Measurements from ENCODE around the gene PLXNA4. TPM values are rescaled to one million over a fixed set of nuclear protein-coding genes. Genes with fewer than 3 reads are reported as not detected.

PLXNA4 gene
- total RNA-seq, 1 experiment from 2014 or later = 0.81 TPM

DNA sequence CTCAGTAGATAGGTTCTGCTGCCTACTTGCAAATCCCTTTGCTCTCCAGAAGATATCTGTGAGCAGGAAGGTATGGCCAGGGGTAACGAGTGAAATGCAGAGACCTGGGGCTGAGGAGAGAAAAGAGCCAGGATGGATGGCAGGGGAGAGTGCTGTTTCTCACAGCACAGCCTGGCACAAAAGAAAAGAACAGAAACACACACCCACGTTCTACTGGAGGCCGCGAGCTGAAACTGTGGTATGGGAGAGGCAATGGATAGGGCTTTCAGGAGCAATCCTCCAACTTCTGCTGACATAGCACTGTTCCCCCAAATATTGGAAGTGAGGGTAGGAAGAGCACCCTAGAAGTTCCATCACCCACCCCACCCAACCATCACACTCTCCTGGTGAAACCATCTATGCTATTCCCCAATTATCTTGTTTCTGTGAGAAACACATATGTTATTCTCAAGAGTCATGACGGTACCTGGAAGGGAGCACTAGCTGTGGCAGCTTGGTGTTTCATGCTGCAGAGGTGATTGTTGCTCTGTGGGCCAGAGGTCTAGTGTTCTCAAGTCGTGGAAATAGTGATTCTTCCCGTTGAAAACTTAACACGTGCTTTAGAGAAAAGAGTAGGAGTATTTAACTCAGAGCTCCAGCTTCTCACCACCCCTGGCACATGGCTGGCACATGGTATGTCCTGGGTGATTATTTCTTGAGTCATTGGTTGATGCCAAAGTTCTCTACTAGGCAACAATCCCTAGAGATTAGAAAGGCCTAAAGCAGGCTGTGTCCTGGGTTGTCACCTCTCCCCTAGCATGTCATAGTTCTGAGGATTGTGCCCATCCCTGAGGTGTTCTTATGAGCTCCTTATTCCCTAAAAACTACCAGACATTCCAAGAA lies 198.3 kb downstream of the PLXNA4 start (continued):
- TF ChIP-seq EMX1 (CRISPR knock-in tag; IDR thresholded peaks at IDR 0.05) (no peak), NFE2L1 (CRISPR knock-in tag; IDR thresholded peaks at IDR 0.05) (no peak), CREB1 (CRISPR knock-in tag; IDR thresholded peaks at IDR 0.05) (no peak), SOX15 (CRISPR knock-in tag; IDR thresholded peaks at IDR 0.05) (no peak), PREB (CRISPR knock-in tag; IDR thresholded peaks at IDR 0.05; ENCODE audit: borderline replicate concordance) (no peak), ERG (CRISPR knock-in tag; IDR thresholded peaks at IDR 0.05) (no peak), ETV6 (CRISPR knock-in tag; IDR thresholded peaks at IDR 0.05) (no peak), NR3C1 (CRISPR knock-in tag; conservative IDR thresholded peaks at IDR 0.05; ENCODE audit: low read depth) (no peak), NFYB (CRISPR knock-in tag; conservative IDR thresholded peaks at IDR 0.05; ENCODE audit: low read depth) (no peak)
- TF ChIP-seq, protein P1, sequence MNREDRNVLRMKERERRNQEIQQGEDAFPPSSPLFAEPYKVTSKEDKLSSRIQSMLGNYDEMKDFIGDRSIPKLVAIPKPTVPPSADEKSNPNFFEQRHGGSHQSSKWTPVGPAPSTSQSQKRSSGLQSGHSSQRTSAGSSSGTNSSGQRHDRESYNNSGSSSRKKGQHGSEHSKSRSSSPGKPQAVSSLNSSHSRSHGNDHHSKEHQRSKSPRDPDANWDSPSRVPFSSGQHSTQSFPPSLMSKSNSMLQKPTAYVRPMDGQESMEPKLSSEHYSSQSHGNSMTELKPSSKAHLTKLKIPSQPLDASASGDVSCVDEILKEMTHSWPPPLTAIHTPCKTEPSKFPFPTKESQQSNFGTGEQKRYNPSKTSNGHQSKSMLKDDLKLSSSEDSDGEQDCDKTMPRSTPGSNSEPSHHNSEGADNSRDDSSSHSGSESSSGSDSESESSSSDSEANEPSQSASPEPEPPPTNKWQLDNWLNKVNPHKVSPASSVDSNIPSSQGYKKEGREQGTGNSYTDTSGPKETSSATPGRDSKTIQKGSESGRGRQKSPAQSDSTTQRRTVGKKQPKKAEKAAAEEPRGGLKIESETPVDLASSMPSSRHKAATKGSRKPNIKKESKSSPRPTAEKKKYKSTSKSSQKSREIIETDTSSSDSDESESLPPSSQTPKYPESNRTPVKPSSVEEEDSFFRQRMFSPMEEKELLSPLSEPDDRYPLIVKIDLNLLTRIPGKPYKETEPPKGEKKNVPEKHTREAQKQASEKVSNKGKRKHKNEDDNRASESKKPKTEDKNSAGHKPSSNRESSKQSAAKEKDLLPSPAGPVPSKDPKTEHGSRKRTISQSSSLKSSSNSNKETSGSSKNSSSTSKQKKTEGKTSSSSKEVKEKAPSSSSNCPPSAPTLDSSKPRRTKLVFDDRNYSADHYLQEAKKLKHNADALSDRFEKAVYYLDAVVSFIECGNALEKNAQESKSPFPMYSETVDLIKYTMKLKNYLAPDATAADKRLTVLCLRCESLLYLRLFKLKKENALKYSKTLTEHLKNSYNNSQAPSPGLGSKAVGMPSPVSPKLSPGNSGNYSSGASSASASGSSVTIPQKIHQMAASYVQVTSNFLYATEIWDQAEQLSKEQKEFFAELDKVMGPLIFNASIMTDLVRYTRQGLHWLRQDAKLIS (CRISPR knock-in tag; IDR thresholded peaks at IDR 0.05; ENCODE audit: borderline replicate concordance) = no peak
- TF ChIP-seq, protein P2, sequence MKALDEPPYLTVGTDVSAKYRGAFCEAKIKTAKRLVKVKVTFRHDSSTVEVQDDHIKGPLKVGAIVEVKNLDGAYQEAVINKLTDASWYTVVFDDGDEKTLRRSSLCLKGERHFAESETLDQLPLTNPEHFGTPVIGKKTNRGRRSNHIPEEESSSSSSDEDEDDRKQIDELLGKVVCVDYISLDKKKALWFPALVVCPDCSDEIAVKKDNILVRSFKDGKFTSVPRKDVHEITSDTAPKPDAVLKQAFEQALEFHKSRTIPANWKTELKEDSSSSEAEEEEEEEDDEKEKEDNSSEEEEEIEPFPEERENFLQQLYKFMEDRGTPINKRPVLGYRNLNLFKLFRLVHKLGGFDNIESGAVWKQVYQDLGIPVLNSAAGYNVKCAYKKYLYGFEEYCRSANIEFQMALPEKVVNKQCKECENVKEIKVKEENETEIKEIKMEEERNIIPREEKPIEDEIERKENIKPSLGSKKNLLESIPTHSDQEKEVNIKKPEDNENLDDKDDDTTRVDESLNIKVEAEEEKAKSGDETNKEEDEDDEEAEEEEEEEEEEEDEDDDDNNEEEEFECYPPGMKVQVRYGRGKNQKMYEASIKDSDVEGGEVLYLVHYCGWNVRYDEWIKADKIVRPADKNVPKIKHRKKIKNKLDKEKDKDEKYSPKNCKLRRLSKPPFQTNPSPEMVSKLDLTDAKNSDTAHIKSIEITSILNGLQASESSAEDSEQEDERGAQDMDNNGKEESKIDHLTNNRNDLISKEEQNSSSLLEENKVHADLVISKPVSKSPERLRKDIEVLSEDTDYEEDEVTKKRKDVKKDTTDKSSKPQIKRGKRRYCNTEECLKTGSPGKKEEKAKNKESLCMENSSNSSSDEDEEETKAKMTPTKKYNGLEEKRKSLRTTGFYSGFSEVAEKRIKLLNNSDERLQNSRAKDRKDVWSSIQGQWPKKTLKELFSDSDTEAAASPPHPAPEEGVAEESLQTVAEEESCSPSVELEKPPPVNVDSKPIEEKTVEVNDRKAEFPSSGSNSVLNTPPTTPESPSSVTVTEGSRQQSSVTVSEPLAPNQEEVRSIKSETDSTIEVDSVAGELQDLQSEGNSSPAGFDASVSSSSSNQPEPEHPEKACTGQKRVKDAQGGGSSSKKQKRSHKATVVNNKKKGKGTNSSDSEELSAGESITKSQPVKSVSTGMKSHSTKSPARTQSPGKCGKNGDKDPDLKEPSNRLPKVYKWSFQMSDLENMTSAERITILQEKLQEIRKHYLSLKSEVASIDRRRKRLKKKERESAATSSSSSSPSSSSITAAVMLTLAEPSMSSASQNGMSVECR (CRISPR knock-in tag; IDR thresholded peaks at IDR 0.05; ENCODE audit: borderline replicate concordance) = no peak
- TF ChIP-seq, protein P3, sequence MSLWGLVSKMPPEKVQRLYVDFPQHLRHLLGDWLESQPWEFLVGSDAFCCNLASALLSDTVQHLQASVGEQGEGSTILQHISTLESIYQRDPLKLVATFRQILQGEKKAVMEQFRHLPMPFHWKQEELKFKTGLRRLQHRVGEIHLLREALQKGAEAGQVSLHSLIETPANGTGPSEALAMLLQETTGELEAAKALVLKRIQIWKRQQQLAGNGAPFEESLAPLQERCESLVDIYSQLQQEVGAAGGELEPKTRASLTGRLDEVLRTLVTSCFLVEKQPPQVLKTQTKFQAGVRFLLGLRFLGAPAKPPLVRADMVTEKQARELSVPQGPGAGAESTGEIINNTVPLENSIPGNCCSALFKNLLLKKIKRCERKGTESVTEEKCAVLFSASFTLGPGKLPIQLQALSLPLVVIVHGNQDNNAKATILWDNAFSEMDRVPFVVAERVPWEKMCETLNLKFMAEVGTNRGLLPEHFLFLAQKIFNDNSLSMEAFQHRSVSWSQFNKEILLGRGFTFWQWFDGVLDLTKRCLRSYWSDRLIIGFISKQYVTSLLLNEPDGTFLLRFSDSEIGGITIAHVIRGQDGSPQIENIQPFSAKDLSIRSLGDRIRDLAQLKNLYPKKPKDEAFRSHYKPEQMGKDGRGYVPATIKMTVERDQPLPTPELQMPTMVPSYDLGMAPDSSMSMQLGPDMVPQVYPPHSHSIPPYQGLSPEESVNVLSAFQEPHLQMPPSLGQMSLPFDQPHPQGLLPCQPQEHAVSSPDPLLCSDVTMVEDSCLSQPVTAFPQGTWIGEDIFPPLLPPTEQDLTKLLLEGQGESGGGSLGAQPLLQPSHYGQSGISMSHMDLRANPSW (CRISPR knock-in tag; conservative IDR thresholded peaks at IDR 0.05; ENCODE audit: low read depth) = no peak
- TF ChIP-seq, protein P4, sequence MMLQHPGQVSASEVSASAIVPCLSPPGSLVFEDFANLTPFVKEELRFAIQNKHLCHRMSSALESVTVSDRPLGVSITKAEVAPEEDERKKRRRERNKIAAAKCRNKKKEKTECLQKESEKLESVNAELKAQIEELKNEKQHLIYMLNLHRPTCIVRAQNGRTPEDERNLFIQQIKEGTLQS (CRISPR knock-in tag; conservative IDR thresholded peaks at IDR 0.05) = no peak
- TF ChIP-seq, protein P5, sequence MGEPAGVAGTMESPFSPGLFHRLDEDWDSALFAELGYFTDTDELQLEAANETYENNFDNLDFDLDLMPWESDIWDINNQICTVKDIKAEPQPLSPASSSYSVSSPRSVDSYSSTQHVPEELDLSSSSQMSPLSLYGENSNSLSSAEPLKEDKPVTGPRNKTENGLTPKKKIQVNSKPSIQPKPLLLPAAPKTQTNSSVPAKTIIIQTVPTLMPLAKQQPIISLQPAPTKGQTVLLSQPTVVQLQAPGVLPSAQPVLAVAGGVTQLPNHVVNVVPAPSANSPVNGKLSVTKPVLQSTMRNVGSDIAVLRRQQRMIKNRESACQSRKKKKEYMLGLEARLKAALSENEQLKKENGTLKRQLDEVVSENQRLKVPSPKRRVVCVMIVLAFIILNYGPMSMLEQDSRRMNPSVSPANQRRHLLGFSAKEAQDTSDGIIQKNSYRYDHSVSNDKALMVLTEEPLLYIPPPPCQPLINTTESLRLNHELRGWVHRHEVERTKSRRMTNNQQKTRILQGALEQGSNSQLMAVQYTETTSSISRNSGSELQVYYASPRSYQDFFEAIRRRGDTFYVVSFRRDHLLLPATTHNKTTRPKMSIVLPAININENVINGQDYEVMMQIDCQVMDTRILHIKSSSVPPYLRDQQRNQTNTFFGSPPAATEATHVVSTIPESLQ (CRISPR knock-in tag; IDR thresholded peaks at IDR 0.05) = no peak

Data from WTC11 (cell line).